Upper lobe of left lung (tissue), 6 donors: ENCODE results near the gene GTPBP4. TPM values are rescaled to one million over a fixed set of nuclear protein-coding genes. Genes with fewer than 3 reads are reported as not detected.
A peak's percentile ranks its signal among the peaks of the same experiment; 100 is the strongest.

Source experiments
- ATAC-seq, 2 donors: fragments of 200-7000 bp; cut with Tn5 transposase; one replicate each; pipeline ENCODE4 v1.9.1; 2022; ENCODE audit warnings: mild to moderate bottlenecking in 2 of 2, moderate library complexity in 2 of 2; ENCODE audit not compliant: low FRiP score in 2 of 2
- DNase-seq, 2 donors: peaks; one replicate each; pipeline ENCODE4 v3.0.0-alpha.2; 2019 to 2020
- H3K27ac ChIP-seq, 4 donors: fragments of 200-600 bp; sonication (generic); one replicate each; pipeline ENCODE4 v1.5.1; 2016 to 2019
- H3K27me3 ChIP-seq, 4 donors: fragments of 200-600 bp; sonication (generic); one replicate each; pipeline ENCODE4 v1.5.1; 2017 to 2019
- H3K36me3 ChIP-seq, 4 donors: fragments of 200-600 bp; sonication (generic); one replicate each; pipeline ENCODE4 v1.5.1; 2016 to 2019
- H3K4me1 ChIP-seq, 4 donors: fragments of 200-600 bp; sonication (generic); one replicate each; pipeline ENCODE4 v1.5.1; 2018 to 2019
- H3K4me3 ChIP-seq, 4 donors: fragments of 200-600 bp; sonication (generic); one replicate each; pipeline ENCODE4 v1.5.1; 2017 to 2019; ENCODE audit warnings: mild to moderate bottlenecking in 2 of 4, moderate library complexity in 1 of 4
- H3K9me3 ChIP-seq, 4 donors: fragments of 200-600 bp; sonication (generic); one replicate each; pipeline ENCODE4 v1.5.1; 2018 to 2019
- CTCF ChIP-seq, 6 experiments: fragments of 450-650 bp in 4 of 6; fragments of 200-600 bp in 2 of 6; sonication (generic) in 2 of 6; IDR thresholded peaks; one replicate each; pipeline ENCODE4 v1.5.1; 2016 to 2019; ENCODE audit warnings: antibody characterized with exemption in 6 of 6
- EP300 ChIP-seq, 4 donors: sonication (generic); formaldehyde crosslinking; IDR thresholded peaks; one replicate each; pipeline ENCODE4 v1.5.1; 2017; ENCODE audit warnings: antibody characterized with exemption in 4 of 4, control low read depth in 2 of 4
- POLR2A ChIP-seq, 4 donors: fragments of 450-650 bp; IDR thresholded peaks; one replicate each; pipeline ENCODE4 v1.5.1; 2016 to 2017; ENCODE audit warnings: antibody characterized with exemption in 4 of 4, mild to moderate bottlenecking in 2 of 4
- POLR2AphosphoS5 ChIP-seq, 2 donors: sonication (generic); formaldehyde crosslinking; IDR thresholded peaks; one replicate each; pipeline ENCODE4 v1.5.1; 2017; ENCODE audit warnings: antibody characterized with exemption in 2 of 2
- WGBS, 2 donors: methylation state at CpG; one replicate each; pipeline ENCODE4 v1.1.5; 2017 to 2018; 5-methylcytosine and 5-hydroxymethylcytosine counted together
- total RNA-seq, 6 donors: library from RNA; depleted of rRNA in 4 of 6; stranded (reverse); fragments of >200 nt in 4 of 6; gene quantifications; one replicate each; pipeline versions ENCODE4 v1.1.0 to v1.2.1, GENCODE V29; 2016 to 2021
- donor health status: DM: no; HTN: no; CAD: no; lungs with moderate emphysema.
- donor health status: DM: no; HTN: yes; CAD: no; lungs with severe emphysema.

Gene GTPBP4
- total RNA-seq, 6 donors from 2014 or later: 22.0 to 41.9 (median 33.3) TPM

- 92% methylated on average over 9 of the region's 9 CpGs for WGBS, 2 donors
Measured at GRCh38 chr10:1041514-1041913, 53.3 kb downstream of the GTPBP4 start.

DNA sequence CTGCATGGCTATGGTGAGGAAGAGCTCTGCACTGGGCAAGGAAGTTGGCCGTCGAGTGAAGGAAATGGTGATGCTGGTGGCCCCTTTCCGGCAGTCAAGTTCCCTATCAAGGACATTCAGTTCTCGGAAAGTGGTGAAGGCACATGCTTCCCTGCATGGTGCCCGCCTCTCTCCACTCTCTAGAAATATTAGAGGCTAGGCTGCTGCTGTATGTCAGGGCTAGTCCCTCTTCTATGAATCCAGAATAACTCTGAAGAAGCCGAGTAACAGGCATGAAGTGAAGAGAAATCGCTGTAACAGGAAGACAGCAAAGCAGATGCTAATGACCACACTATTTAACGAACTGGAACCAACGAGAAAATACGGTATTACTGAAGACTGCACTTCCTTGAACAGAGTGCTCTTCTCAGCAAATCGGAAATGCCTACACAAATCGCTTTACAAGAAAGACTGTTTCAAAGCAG is 55.3 kb downstream of the GTPBP4 start:
- DNase-seq: peak in 1 of 2 donors; percentile 71
- WGBS, 2 donors: 41 to 46% methylated on average over 12 of the region's 12 CpGs
- H3K9me3 ChIP-seq: no peaks in the 10 kb centered on the region
- TF ChIP-seq CTCF (IDR thresholded peaks at IDR 0.05) (no peak), POLR2AphosphoS5 (IDR thresholded peaks at IDR 0.05) (peak; percentile 73 to 88), EP300 (IDR thresholded peaks at IDR 0.05) (peak in 3 of 4 donors; percentile 45 to 74 (median 65)), POLR2A (IDR thresholded peaks at IDR 0.05) (peak in 2 of 4 donors; percentile 30 to 62)
- peak; percentile 80 to 89 for ATAC-seq
- peak overlapping the region; percentile 79 to 90 (median 82) for H3K27ac ChIP-seq
- H3K36me3 ChIP-seq: peaks cover 14 to 46% (median 26%) of the 10 kb centered on the region in 4 donors
- peak overlapping the region in 3 of 4 donors; percentile 6 to 21 (median 14) for H3K4me3 ChIP-seq
- peaks cover 20 to 46% (median 31%) of the 10 kb centered on the region in 4 donors for H3K4me1 ChIP-seq
- no peaks in the 10 kb centered on the region for H3K27me3 ChIP-seq

More at GRCh38 chr10:1041514-1041913, 53.3 kb downstream of the GTPBP4 start:
- Histone ChIP-seq H3K27me3 (no peaks in the 10 kb centered on the region), H3K9me3 (no peaks in the 10 kb centered on the region), H3K36me3 (peaks cover 14 to 64% (median 30%) of the 10 kb centered on the region in 4 donors), H3K4me3 (no peak overlapping the region), H3K27ac (no peak overlapping the region), H3K4me1 (peaks cover 16 to 38% (median 26%) of the 10 kb centered on the region in 4 donors)
- ATAC-seq: no peak
- no peak for DNase-seq
- TF ChIP-seq CTCF (IDR thresholded peaks at IDR 0.05) (no peak), EP300 (IDR thresholded peaks at IDR 0.05) (no peak), POLR2AphosphoS5 (IDR thresholded peaks at IDR 0.05) (no peak), POLR2A (IDR thresholded peaks at IDR 0.05) (no peak)

- Histone ChIP-seq H3K27ac (peak overlapping the region; percentile 79 to 90 (median 82)), H3K9me3 (no peaks in the 10 kb centered on the region), H3K27me3 (no peaks in the 10 kb centered on the region), H3K4me3 (peak overlapping the region in 2 of 4 donors; percentile 6 to 21), H3K4me1 (peaks cover 20 to 46% (median 31%) of the 10 kb centered on the region in 4 donors), H3K36me3 (peaks cover 14 to 43% (median 23%) of the 10 kb centered on the region in 4 donors)
- no peak for TF ChIP-seq CTCF (IDR thresholded peaks at IDR 0.05)
- no peak for TF ChIP-seq POLR2A (IDR thresholded peaks at IDR 0.05)
- no peak for TF ChIP-seq POLR2AphosphoS5 (IDR thresholded peaks at IDR 0.05)
- TF ChIP-seq EP300 (IDR thresholded peaks at IDR 0.05): no peak
- ATAC-seq: no peak
- DNase-seq: no peak
- WGBS, 2 donors: 68 to 76% methylated on average over 4 of the region's 4 CpGs
Measured at GRCh38 chr10:1044146-1044545, 55.9 kb downstream of the GTPBP4 start.

DNA sequence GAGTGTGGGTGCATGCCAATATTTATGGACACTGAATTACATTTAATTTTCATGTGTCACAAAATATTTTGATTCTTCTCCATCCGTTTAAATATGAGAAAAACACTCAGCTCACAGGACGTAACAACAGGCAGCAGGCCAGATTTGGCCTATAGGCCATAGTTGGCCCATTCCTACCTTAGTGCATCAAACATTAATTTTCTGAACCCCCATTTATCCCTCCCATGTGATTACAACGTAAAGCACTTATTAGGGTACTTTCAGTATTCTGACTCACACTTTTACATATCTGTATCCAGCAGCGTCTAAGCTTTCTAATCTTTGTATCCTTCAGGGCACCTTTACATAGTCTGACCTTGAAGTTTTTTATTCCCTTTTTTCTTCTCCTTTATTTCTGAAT is 56.7 kb downstream of the GTPBP4 start:
- no peak for ATAC-seq
- Histone ChIP-seq H3K4me1 (peaks cover 22 to 46% (median 33%) of the 10 kb centered on the region in 4 donors), H3K4me3 (no peak overlapping the region), H3K27me3 (no peaks in the 10 kb centered on the region), H3K9me3 (no peaks in the 10 kb centered on the region), H3K36me3 (peaks cover 12 to 35% (median 20%) of the 10 kb centered on the region in 4 donors), H3K27ac (peak overlapping the region; percentile 79 to 90 (median 82))
- no peak for DNase-seq
- no peak for TF ChIP-seq CTCF (IDR thresholded peaks at IDR 0.05)
- TF ChIP-seq POLR2AphosphoS5 (IDR thresholded peaks at IDR 0.05): no peak
- TF ChIP-seq EP300 (IDR thresholded peaks at IDR 0.05): no peak
- no peak for TF ChIP-seq POLR2A (IDR thresholded peaks at IDR 0.05)
- 70 to 73% methylated on average over 4 of the region's 4 CpGs for WGBS, 2 donors

- ATAC-seq (no peak), DNase-seq (no peak)
- TF ChIP-seq POLR2A (IDR thresholded peaks at IDR 0.05) (no peak), CTCF (IDR thresholded peaks at IDR 0.05) (no peak), POLR2AphosphoS5 (IDR thresholded peaks at IDR 0.05) (no peak), EP300 (IDR thresholded peaks at IDR 0.05) (no peak)
- Histone ChIP-seq H3K36me3 (peaks cover 7 to 31% (median 18%) of the 10 kb centered on the region in 4 donors), H3K4me1 (peaks cover 26 to 50% (median 38%) of the 10 kb centered on the region in 4 donors), H3K27ac (peak overlapping the region in 3 of 4 donors; percentile 23 to 90 (median 84)), H3K27me3 (no peaks in the 10 kb centered on the region), H3K9me3 (no peaks in the 10 kb centered on the region), H3K4me3 (peak overlapping the region in 1 of 4 donors; percentile 29)
- 69 to 80% methylated on average over 6 of the region's 6 CpGs for WGBS, 2 donors
Measured at GRCh38 chr10:1045415-1045814, 57.2 kb downstream of the GTPBP4 start.
